PC-3 (cell line): ENCODE results near the gene SH3BP4. TPM values are rescaled to one million over a fixed set of nuclear protein-coding genes. Genes with fewer than 3 reads are reported as not detected.

Experiments
- ATAC-seq: fragments of 200-7000 bp; cut with Tn5 transposase; 2 replicates; pipeline ENCODE4 v1.9.1; 2020; ENCODE audit warnings: mild to moderate bottlenecking, moderate library complexity
- BruUV-seq: library from RNA; stranded (reverse); fragments of 400-500 nt; replicated peaks from 2 replicates; lab custom pipeline; 2021; lab: Mats Ljungman, UMichigan
- CTCF ChIA-PET: fragments of 300-600 bp; sonication (Branson Sonifier 250); formaldehyde crosslinking; loops from one replicate; lab custom pipeline; 2022; ENCODE audit warnings: antibody characterized with exemption; lab: Charles Lee
- POLR2A ChIA-PET: fragments of 300-600 bp; sonication (Branson Sonifier 250); formaldehyde crosslinking; loops from one replicate; lab custom pipeline; 2022; ENCODE audit warnings: antibody characterized with exemption; ENCODE audit not compliant: unreplicated experiment; lab: Charles Lee
- DNase-seq: peaks from one replicate; pipeline ENCODE4 v3.0.0-alpha.2; 2015
- H2AFZ ChIP-seq: fragments of 300-600 bp; sonication (generic); 2 replicates; pipeline ENCODE4 v1.6.0; 2016; ENCODE audit warnings: antibody characterized with exemption, low read length
- H3F3A ChIP-seq: fragments of 300-600 bp; sonication (generic); one replicate; pipeline ENCODE4 v1.6.0; 2017; ENCODE audit warnings: antibody characterized with exemption, low read length, control low read depth, mild to moderate bottlenecking; ENCODE audit not compliant: unreplicated experiment
- H3K27ac ChIP-seq: fragments of 300-600 bp; sonication (generic); 2 replicates; pipeline ENCODE4 v1.5.1; 2016; ENCODE audit warnings: mild to moderate bottlenecking, low read length
- H3K27me3 ChIP-seq: fragments of 300-600 bp; sonication (generic); 2 replicates; pipeline ENCODE4 v1.6.1; 2016; ENCODE audit warnings: low read length, mixed read lengths
- H3K36me3 ChIP-seq: fragments of 300-600 bp; sonication (generic); 2 replicates; pipeline ENCODE4 v1.6.1; 2016; ENCODE audit warnings: low read depth, mixed run types, low read length, mixed read lengths
- H3K4me1 ChIP-seq: fragments of 300-600 bp; sonication (generic); 2 replicates; pipeline ENCODE4 v1.5.1; 2016; ENCODE audit warnings: low read length; ENCODE audit not compliant: insufficient read depth
- H3K4me2 ChIP-seq: fragments of 300-600 bp; sonication (generic); 2 replicates; pipeline ENCODE4 v1.6.0; 2016; ENCODE audit warnings: low read length
- H3K4me3 ChIP-seq: fragments of 300-600 bp; sonication (generic); 2 replicates; pipeline ENCODE4 v1.5.1; 2016; ENCODE audit warnings: mild to moderate bottlenecking, low read length, mixed read lengths
- H3K79me2 ChIP-seq: fragments of 300-600 bp; sonication (generic); 2 replicates; pipeline ENCODE4 v1.6.1; 2017; ENCODE audit warnings: low read length, mixed read lengths
- H3K9ac ChIP-seq: fragments of 300-600 bp; sonication (generic); 2 replicates; pipeline ENCODE4 v1.6.0; 2016; ENCODE audit warnings: mild to moderate bottlenecking, low read length
- H3K9me2 ChIP-seq: fragments of 300-600 bp; sonication (generic); replicated peaks from 2 replicates; pipeline ENCODE4 v1.6.1; 2016; ENCODE audit warnings: mixed run types, low read length, mixed read lengths
- H3K9me3 ChIP-seq: fragments of 300-600 bp; sonication (generic); 2 replicates; pipeline ENCODE4 v1.6.1; 2016; ENCODE audit warnings: low read length, mixed read lengths
- H4K20me1 ChIP-seq: fragments of 300-600 bp; sonication (generic); 2 replicates; pipeline ENCODE4 v1.6.1; 2016; ENCODE audit warnings: low read length, mixed read lengths
- EZH2 ChIP-seq: fragments of 300-600 bp; sonication (generic); IDR thresholded peaks from one replicate; pipeline ENCODE4 v1.6.1; 2017; ENCODE audit warnings: antibody characterized with exemption, mild to moderate bottlenecking, low read length; ENCODE audit not compliant: unreplicated experiment
- EZH2phosphoT487 ChIP-seq: fragments of 300-600 bp; sonication (generic); IDR thresholded peaks from 2 replicates; pipeline ENCODE4 v1.6.1; 2018; ENCODE audit warnings: mild to moderate bottlenecking, antibody characterized with exemption, low read length, borderline replicate concordance
- intact Hi-C: fragments of 100-400 bp; cut with micrococcal nuclease; formaldehyde crosslinking; loops from 2 replicates; pipeline ENCODE4 v1.9.0; 2023
- total RNA-seq: library from RNA; depleted of rRNA; stranded (reverse); fragments of >200 nt; gene quantifications from 2 replicates; pipeline ENCODE4 v1.2.3, GENCODE V29; 2014
- TF ChIP-seq, protein P1 (sequence below): fragments of 300-600 bp; sonication (generic); conservative IDR thresholded peaks from 2 replicates; pipeline ENCODE4 v1.5.1; 2017; ENCODE audit warnings: antibody characterized with exemption, low read depth, mild to moderate bottlenecking, low read length

The SH3BP4 gene
- total RNA-seq, 1 experiment from 2014 or later: 35.2 TPM

DNA sequence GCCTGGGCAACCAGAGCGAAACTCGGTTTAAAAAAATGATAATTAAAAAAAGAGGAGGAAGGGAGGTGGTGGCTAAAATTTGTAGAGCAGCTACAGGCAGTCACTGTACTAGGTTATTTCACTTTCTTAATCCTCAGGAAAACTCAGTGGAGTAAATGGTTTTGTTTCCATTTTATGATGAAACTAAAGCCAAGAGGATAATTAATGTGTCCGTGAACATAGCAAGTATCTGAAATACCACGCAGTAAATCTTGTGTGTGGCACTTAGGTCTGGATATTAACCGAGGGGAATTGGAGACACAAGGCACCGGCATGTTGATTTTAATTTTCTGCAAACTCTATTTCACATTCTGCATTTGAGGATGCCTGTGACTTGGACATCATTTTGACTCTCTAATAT lies 14.5 kb downstream of the SH3BP4 start:
- H2AFZ ChIP-seq: no peak overlapping the region
- no peak overlapping the region for H3K9ac ChIP-seq
- H3K9me2 ChIP-seq: no peaks in the 10 kb centered on the region
- H3K9me3 ChIP-seq: no peaks in the 10 kb centered on the region
- H3K27ac ChIP-seq: no peak overlapping the region
- H3F3A ChIP-seq: peaks cover 6% of the 10 kb centered on the region
- H3K4me1 ChIP-seq: peaks cover 54% of the 10 kb centered on the region
- CTCF ChIA-PET: no interaction called here
- no peaks in the 10 kb centered on the region for H3K36me3 ChIP-seq
- H3K27me3 ChIP-seq: no peaks in the 10 kb centered on the region
- H3K79me2 ChIP-seq: peaks cover 94% of the 10 kb centered on the region
- POLR2A ChIA-PET: no interaction called here
- intact Hi-C loops: no loop called here
- BruUV-seq: no TSS peak
- DNase-seq (no peak), ATAC-seq (no peak)
- TF ChIP-seq, protein P1, sequence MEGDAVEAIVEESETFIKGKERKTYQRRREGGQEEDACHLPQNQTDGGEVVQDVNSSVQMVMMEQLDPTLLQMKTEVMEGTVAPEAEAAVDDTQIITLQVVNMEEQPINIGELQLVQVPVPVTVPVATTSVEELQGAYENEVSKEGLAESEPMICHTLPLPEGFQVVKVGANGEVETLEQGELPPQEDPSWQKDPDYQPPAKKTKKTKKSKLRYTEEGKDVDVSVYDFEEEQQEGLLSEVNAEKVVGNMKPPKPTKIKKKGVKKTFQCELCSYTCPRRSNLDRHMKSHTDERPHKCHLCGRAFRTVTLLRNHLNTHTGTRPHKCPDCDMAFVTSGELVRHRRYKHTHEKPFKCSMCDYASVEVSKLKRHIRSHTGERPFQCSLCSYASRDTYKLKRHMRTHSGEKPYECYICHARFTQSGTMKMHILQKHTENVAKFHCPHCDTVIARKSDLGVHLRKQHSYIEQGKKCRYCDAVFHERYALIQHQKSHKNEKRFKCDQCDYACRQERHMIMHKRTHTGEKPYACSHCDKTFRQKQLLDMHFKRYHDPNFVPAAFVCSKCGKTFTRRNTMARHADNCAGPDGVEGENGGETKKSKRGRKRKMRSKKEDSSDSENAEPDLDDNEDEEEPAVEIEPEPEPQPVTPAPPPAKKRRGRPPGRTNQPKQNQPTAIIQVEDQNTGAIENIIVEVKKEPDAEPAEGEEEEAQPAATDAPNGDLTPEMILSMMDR: no peak
- no peak for TF ChIP-seq EZH2
- no peak for TF ChIP-seq EZH2phosphoT487
- peaks cover 3% of the 10 kb centered on the region; the same call in 1 of the 2 replicates for H4K20me1 ChIP-seq
- no peak overlapping the region for H3K4me3 ChIP-seq
- no peak overlapping the region for H3K4me2 ChIP-seq

- intact Hi-C loops: no loop called here
- Histone ChIP-seq H3K4me3 (no peak overlapping the region), H3F3A (peaks cover 6% of the 10 kb centered on the region), H4K20me1 (peaks cover 3% of the 10 kb centered on the region; the same call in 1 of the 2 replicates), H3K9ac (no peak overlapping the region), H3K9me3 (no peaks in the 10 kb centered on the region), H3K27me3 (no peaks in the 10 kb centered on the region), H3K79me2 (peaks cover 94% of the 10 kb centered on the region), H3K27ac (no peak overlapping the region), H3K4me2 (no peak overlapping the region), H3K36me3 (no peaks in the 10 kb centered on the region), H3K9me2 (no peaks in the 10 kb centered on the region), H3K4me1 (peaks cover 58% of the 10 kb centered on the region), H2AFZ (no peak overlapping the region)
- ChIA-PET CTCF (no interaction called here), POLR2A (interaction anchor here (0.6 kb wide), 1 partner anchor 404 kb away, joined by 4 read pairs; no protein-coding TSS in a partner anchor)
- no peak for ATAC-seq
- no peak for DNase-seq
- BruUV-seq: no TSS peak
- TF ChIP-seq, protein P1: no peak
- no peak for TF ChIP-seq EZH2phosphoT487
- TF ChIP-seq EZH2: no peak
Observed at GRCh38 chr2:234967201-234967869, 15.5 kb downstream of the SH3BP4 start.

- Histone ChIP-seq H3K79me2 (peaks cover 94% of the 10 kb centered on the region), H3K4me3 (no peak overlapping the region), H4K20me1 (peaks cover 3% of the 10 kb centered on the region; the same call in 1 of the 2 replicates), H3K9me3 (no peaks in the 10 kb centered on the region), H3K9me2 (no peaks in the 10 kb centered on the region), H3K27ac (no peak overlapping the region), H3K4me2 (no peak overlapping the region), H2AFZ (no peak overlapping the region), H3K27me3 (no peaks in the 10 kb centered on the region), H3K9ac (no peak overlapping the region), H3K36me3 (no peaks in the 10 kb centered on the region), H3K4me1 (peaks cover 61% of the 10 kb centered on the region), H3F3A (peaks cover 6% of the 10 kb centered on the region)
- no peak for TF ChIP-seq EZH2
- TF ChIP-seq, protein P1: no peak
- TF ChIP-seq EZH2phosphoT487: no peak
- no peak for ATAC-seq
- ChIA-PET POLR2A (interaction anchor here (0.6 kb wide), 1 partner anchor 404 kb away, joined by 4 read pairs; no protein-coding TSS in a partner anchor), CTCF (no interaction called here)
- no TSS peak for BruUV-seq
- intact Hi-C loops: no loop called here
- no peak for DNase-seq
Observed at GRCh38 chr2:234967870-234968208, 16.0 kb downstream of the SH3BP4 start.
